GM12892 (cell line): ENCODE results near the gene TFDP1.

ENCODE experiments used
- POLR2A ChIP-seq: IDR thresholded peaks from 2 replicates; pipeline ENCODE4 v1.6.1; 2011; ENCODE audit warnings: low read depth, low read length, control low read depth
- POLR2AphosphoS5 ChIP-seq: IDR thresholded peaks from 2 replicates; pipeline ENCODE4 v1.6.1; 2011; ENCODE audit warnings: low read depth, low read length, control low read depth

- TF ChIP-seq POLR2AphosphoS5 (no peak), POLR2A (no peak)
Observed at GRCh38 chr13:113671066-113672001, 86.8 kb downstream of the TFDP1 start.
